OCI-LY1 (cell line): ENCODE results near the gene PRR5.

Experiments used
- H2AFZ ChIP-seq: fragments of 200-600 bp; sonication (generic), shearing (Covaris generic); 2 replicates; pipeline ENCODE4 v1.6.0; 2014; ENCODE audit warnings: antibody characterized with exemption, mild to moderate bottlenecking, low read length
- H3F3A ChIP-seq: fragments of 200-600 bp; sonication (generic), shearing (Covaris generic); 2 replicates; pipeline ENCODE4 v1.6.0; 2014; ENCODE audit warnings: mild to moderate bottlenecking, antibody characterized with exemption, low read length, moderate library complexity; ENCODE audit not compliant: insufficient read depth
- H3K27ac ChIP-seq: fragments of 200-600 bp; sonication (generic); 2 replicates; pipeline ENCODE4 v1.5.1; 2014; ENCODE audit warnings: low read length, mixed run types, mild to moderate bottlenecking, low read depth; ENCODE audit not compliant: poor library complexity, severe bottlenecking
- H3K27me3 ChIP-seq: fragments of 200-600 bp; sonication (generic); 2 replicates; pipeline ENCODE4 v1.6.0; 2014; ENCODE audit warnings: antibody characterized with exemption, mild to moderate bottlenecking, low read length, moderate library complexity; ENCODE audit not compliant: insufficient read depth
- H3K36me3 ChIP-seq: fragments of 200-600 bp; sonication (generic); 2 replicates; pipeline ENCODE4 v1.6.1; 2014; ENCODE audit warnings: mild to moderate bottlenecking, antibody characterized with exemption, low read length, moderate library complexity, mixed read lengths; ENCODE audit not compliant: insufficient read depth
- H3K4me1 ChIP-seq: fragments of 200-600 bp; sonication (generic); 2 replicates; pipeline ENCODE4 v1.5.1; 2014; ENCODE audit warnings: mild to moderate bottlenecking, low read length, moderate library complexity; ENCODE audit not compliant: insufficient read depth, severe bottlenecking
- H3K4me2 ChIP-seq: fragments of 200-600 bp; sonication (generic), shearing (Covaris generic); 2 replicates; pipeline ENCODE4 v1.6.1; 2014; ENCODE audit warnings: low read length
- H3K4me3 ChIP-seq: fragments of 200-600 bp; sonication (generic); 2 replicates; pipeline ENCODE4 v1.5.1; 2014; ENCODE audit warnings: low read length, low read depth, mild to moderate bottlenecking, mixed read lengths; ENCODE audit not compliant: poor library complexity, severe bottlenecking
- H3K79me2 ChIP-seq: fragments of 200-600 bp; shearing (Covaris generic); 2 replicates; pipeline ENCODE4 v1.6.1; 2016; ENCODE audit warnings: mixed run types, low read length, mixed read lengths; ENCODE audit not compliant: insufficient read depth
- H3K9ac ChIP-seq: fragments of 200-600 bp; sonication (generic), shearing (Covaris generic); 2 replicates; pipeline ENCODE4 v1.6.1; 2014; ENCODE audit warnings: mild to moderate bottlenecking, low read length, mixed read lengths
- H3K9me2 ChIP-seq: fragments of 200-600 bp; sonication (generic), shearing (Covaris generic); 2 replicates; pipeline ENCODE4 v1.6.1; 2014; ENCODE audit warnings: low read depth, mild to moderate bottlenecking, low read length, mixed read lengths
- H3K9me3 ChIP-seq: fragments of 200-600 bp; shearing (Covaris generic); 2 replicates; pipeline ENCODE4 v1.6.1; 2014; ENCODE audit warnings: low read length, mixed read lengths
- H4K20me1 ChIP-seq: fragments of 200-600 bp; sonication (generic), shearing (Covaris generic); 2 replicates; pipeline ENCODE4 v1.6.0; 2016; ENCODE audit warnings: mild to moderate bottlenecking, low read length; ENCODE audit not compliant: insufficient read depth
- CTCF ChIP-seq: fragments of 200-600 bp; sonication (generic), shearing (Covaris generic); IDR thresholded peaks from 2 replicates; pipeline ENCODE4 v1.5.1; 2017; ENCODE audit warnings: mild to moderate bottlenecking, antibody characterized with exemption, low read length, moderate library complexity, mixed read lengths
- EZH2 ChIP-seq: fragments of 200-600 bp; sonication (generic), shearing (Covaris generic); IDR thresholded peaks from 2 replicates; pipeline ENCODE4 v1.8.0; 2017; ENCODE audit warnings: borderline replicate concordance, mixed run types, mild to moderate bottlenecking, antibody characterized with exemption, low read length, moderate library complexity, mixed read lengths

The PRR5 gene

GRCh38 chr22:44752285-44753188 lies 50.5 kb downstream of the PRR5 start, which contains the start of gene ARHGAP8:
TSS of gene ARHGAP8 (plus strand) at chr22:44752575. CDS start at chr22:44786528, 33,953 bp downstream.
- Histone ChIP-seq H3K9ac (no peak within 1 kb of the TSS), H3K27me3 (no peaks in the 10 kb centered on the region), H3K4me2 (no peak within 1 kb of the TSS), H3K9me2 (no peaks in the 10 kb centered on the region), H2AFZ (no peak within 1 kb of the TSS), H3K36me3 (no peaks in the 10 kb centered on the region), H3K27ac (no peak within 1 kb of the TSS), H3K9me3 (no peaks in the 10 kb centered on the region), H3K4me3 (no peak within 1 kb of the TSS), H4K20me1 (no peaks in the 10 kb centered on the region), H3F3A (no peaks in the 10 kb centered on the region), H3K4me1 (no peaks in the 10 kb centered on the region), H3K79me2 (no peaks in the 10 kb centered on the region)
- no peak for TF ChIP-seq EZH2
- no peak for TF ChIP-seq CTCF

GRCh38 chr22:44753189-44754042 lies 51.4 kb downstream of the PRR5 start:
- H3K79me2 ChIP-seq = no peaks in the 10 kb centered on the region
- H3K4me2 ChIP-seq = no peak overlapping the region
- no peaks in the 10 kb centered on the region for H4K20me1 ChIP-seq
- no peaks in the 10 kb centered on the region for H3F3A ChIP-seq
- no peak overlapping the region for H2AFZ ChIP-seq
- H3K4me3 ChIP-seq = no peak overlapping the region
- no peaks in the 10 kb centered on the region for H3K36me3 ChIP-seq
- no peaks in the 10 kb centered on the region for H3K4me1 ChIP-seq
- H3K9me3 ChIP-seq = no peaks in the 10 kb centered on the region
- TF ChIP-seq EZH2 (no peak), CTCF (no peak)
- no peak overlapping the region for H3K27ac ChIP-seq
- no peaks in the 10 kb centered on the region for H3K9me2 ChIP-seq
- H3K9ac ChIP-seq = no peak overlapping the region
- H3K27me3 ChIP-seq = no peaks in the 10 kb centered on the region

GRCh38 chr22:44754998-44755397 lies 53.0 kb downstream of the PRR5 start:
- Histone ChIP-seq H3K4me3 (no peak overlapping the region), H3K27ac (no peak overlapping the region), H3K79me2 (no peaks in the 10 kb centered on the region)

More at GRCh38 chr22:44754998-44755397, 53.0 kb downstream of the PRR5 start:
- Histone ChIP-seq H3K9me2 (no peaks in the 10 kb centered on the region), H3K4me1 (no peaks in the 10 kb centered on the region), H3K4me2 (no peak overlapping the region), H3K27me3 (no peaks in the 10 kb centered on the region), H3F3A (no peaks in the 10 kb centered on the region), H3K36me3 (no peaks in the 10 kb centered on the region), H3K9ac (no peak overlapping the region), H4K20me1 (no peaks in the 10 kb centered on the region), H2AFZ (no peak overlapping the region), H3K9me3 (no peaks in the 10 kb centered on the region)
- no peak for TF ChIP-seq CTCF
- no peak for TF ChIP-seq EZH2
